ENCODE measurements around the gene PRPF31.
A peak's percentile ranks its signal among the peaks of the same experiment; 100 is the strongest.
"Not testable (repeated sequence)": the region's sequence is repeated elsewhere in the genome, so short reads cannot be mapped to it uniquely, and the experiment has no call there.

Gene PRPF31

DNA sequence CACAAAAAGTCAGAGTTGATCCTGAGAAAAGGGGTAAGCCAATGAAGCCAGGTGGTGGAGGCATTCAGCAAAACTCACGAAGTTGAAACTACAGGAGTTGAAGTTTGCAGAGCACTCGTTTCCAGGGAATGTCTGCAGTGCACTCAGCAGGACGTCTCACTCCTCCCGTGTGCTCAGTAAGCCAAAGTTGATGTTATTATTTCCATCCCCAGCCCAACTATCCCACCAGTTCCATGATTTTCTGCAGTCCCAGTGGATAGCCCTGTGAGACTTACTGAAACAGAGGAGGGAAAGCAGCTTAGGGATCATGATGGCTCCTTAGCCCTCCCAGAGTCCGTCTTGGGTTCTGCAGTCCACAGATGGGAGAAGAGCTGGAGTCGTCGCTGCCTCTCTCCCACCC, 34.5 kb upstream of the PRPF31 start, which contains the start of gene TARM1:
TSS of gene TARM1 (minus strand) at position 334 of the 400 bp plus-strand sequence. CDS start at position 309, 25 bp downstream.
- DNase-seq (ENCODE audit: extremely low read depth, insufficient read length): no peak
- H3K27me3 ChIP-seq (replicated peaks; ENCODE audit: control insufficient read depth, insufficient read depth, low read length): no peaks in the 10 kb centered on the region
- no peaks in the 10 kb centered on the region for H3K36me3 ChIP-seq (ENCODE audit: control insufficient read depth, insufficient read depth, low read length)
- no peak within 1 kb of the TSS for H3K4me3 ChIP-seq (replicated peaks; ENCODE audit: low read depth, low read length)
- TF ChIP-seq, protein P1, sequence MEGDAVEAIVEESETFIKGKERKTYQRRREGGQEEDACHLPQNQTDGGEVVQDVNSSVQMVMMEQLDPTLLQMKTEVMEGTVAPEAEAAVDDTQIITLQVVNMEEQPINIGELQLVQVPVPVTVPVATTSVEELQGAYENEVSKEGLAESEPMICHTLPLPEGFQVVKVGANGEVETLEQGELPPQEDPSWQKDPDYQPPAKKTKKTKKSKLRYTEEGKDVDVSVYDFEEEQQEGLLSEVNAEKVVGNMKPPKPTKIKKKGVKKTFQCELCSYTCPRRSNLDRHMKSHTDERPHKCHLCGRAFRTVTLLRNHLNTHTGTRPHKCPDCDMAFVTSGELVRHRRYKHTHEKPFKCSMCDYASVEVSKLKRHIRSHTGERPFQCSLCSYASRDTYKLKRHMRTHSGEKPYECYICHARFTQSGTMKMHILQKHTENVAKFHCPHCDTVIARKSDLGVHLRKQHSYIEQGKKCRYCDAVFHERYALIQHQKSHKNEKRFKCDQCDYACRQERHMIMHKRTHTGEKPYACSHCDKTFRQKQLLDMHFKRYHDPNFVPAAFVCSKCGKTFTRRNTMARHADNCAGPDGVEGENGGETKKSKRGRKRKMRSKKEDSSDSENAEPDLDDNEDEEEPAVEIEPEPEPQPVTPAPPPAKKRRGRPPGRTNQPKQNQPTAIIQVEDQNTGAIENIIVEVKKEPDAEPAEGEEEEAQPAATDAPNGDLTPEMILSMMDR (IDR thresholded peaks at IDR 0.05; ENCODE audit: insufficient read depth, low read length, poor library complexity, severe bottlenecking): no peak

DNA sequence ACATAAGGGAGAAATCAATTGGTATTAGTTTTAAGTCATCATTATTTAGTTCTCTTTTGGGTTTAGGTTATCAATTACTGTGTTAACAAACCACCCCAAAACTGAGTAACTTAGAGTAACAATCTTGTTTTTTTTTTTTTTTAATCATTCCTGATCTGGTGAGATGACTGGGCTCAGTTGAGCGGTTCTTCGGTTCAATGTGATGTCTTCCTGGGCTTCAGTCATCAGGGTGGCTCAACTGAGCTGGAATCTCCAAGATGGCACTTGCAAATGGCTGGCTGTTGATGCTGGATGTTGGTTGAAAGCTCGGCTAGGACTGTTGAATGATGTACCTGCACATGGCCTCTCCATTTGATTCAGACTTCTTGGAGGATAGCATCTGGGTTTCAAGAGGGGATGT, 31.1 kb upstream of the PRPF31 start:
- Histone ChIP-seq H3K27me3 (replicated peaks; ENCODE audit: control insufficient read depth, insufficient read depth, low read length) (no peaks in the 10 kb centered on the region), H3K36me3 (ENCODE audit: control insufficient read depth, insufficient read depth, low read length) (no peaks in the 10 kb centered on the region), H3K4me3 (replicated peaks; ENCODE audit: low read depth, low read length) (no peak overlapping the region)
- TF ChIP-seq, protein P1 (IDR thresholded peaks at IDR 0.05; ENCODE audit: insufficient read depth, low read length, poor library complexity, severe bottlenecking): no peak
- DNase-seq (ENCODE audit: extremely low read depth, insufficient read length): no peak

DNA sequence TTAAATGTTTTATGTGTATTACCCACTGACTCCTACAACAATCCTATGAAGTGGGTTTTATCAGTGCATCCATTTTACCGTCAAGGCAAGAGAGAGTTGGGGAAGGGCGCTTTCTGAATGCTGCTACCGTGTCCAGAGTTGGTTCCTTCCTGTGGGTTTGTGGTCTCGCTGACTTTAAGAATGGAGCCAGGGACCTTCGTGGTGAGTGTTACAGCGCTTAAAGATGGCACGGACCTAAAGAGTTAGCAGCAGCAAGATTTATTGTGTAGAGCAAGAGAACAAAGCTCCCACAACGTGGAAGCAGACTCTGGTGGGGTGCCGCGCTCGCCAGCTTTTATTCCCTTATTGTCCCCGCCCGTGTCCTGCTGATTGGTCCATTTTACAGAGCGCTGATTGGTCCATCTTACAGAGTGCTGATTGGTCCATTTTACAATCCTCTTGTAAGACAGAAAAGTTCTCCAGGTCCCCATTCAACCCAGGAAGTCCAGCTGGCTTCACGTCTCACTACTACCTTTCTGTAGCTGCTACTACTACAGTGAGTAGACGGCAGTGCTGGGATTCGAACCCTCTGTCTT, 21.0 kb upstream of the PRPF31 start:
- H3K4me3 ChIP-seq (replicated peaks; ENCODE audit: low read depth, low read length): no peak overlapping the region

DNA sequence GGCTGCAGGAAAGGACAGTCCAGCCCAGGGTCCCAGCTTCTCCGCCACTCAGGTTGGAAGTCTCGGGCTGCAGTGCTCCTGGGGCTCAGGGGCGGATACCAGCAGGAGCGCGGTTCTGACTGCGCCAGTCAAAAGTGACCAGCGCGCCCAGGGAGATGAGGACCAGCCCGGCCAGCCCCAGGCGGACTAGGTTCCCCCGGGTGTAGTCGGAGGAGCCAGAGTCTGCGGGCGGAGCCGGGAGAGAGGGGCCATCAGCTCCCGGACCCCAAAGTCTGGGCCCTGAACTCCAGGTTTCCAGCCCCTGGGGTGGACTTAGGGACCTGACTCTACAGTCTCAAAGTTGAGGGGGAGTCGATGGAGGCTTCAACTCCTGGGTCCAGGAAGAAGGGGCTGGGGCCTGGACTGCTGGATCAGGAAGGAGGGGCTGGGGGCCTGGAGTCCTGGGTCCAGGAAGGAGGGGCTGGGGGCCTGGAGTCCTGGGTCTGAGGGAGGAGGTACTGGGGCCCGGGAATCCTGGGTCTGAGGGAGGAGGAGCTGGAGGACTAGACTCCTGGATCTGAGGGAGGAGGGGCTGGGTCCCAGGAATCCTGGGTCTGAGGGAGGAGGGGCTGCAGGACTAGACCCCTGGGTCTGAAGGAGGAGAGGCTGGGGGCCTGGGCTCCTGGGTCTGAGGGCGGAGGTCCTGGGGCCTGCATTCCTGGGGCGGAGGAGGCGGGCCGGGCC, 20.3 kb upstream of the PRPF31 start:
- Histone ChIP-seq H3K4me3 (replicated peaks; ENCODE audit: low read depth, low read length) (no peak overlapping the region), H3K27me3 (replicated peaks; ENCODE audit: control insufficient read depth, insufficient read depth, low read length) (no peaks in the 10 kb centered on the region), H3K36me3 (ENCODE audit: control insufficient read depth, insufficient read depth, low read length) (no peaks in the 10 kb centered on the region)
- TF ChIP-seq, protein P1 (IDR thresholded peaks at IDR 0.05; ENCODE audit: insufficient read depth, low read length, poor library complexity, severe bottlenecking): no peak
- no peak for DNase-seq (ENCODE audit: extremely low read depth, insufficient read length)

More for the DNA sequence above, 21.0 kb upstream of the PRPF31 start:
- H3K27me3 ChIP-seq (replicated peaks; ENCODE audit: control insufficient read depth, insufficient read depth, low read length): no peaks in the 10 kb centered on the region
- TF ChIP-seq, protein P1 (IDR thresholded peaks at IDR 0.05; ENCODE audit: insufficient read depth, low read length, poor library complexity, severe bottlenecking): no peak
- H3K36me3 ChIP-seq (ENCODE audit: control insufficient read depth, insufficient read depth, low read length): no peaks in the 10 kb centered on the region
- DNase-seq (ENCODE audit: extremely low read depth, insufficient read length): no peak

DNA sequence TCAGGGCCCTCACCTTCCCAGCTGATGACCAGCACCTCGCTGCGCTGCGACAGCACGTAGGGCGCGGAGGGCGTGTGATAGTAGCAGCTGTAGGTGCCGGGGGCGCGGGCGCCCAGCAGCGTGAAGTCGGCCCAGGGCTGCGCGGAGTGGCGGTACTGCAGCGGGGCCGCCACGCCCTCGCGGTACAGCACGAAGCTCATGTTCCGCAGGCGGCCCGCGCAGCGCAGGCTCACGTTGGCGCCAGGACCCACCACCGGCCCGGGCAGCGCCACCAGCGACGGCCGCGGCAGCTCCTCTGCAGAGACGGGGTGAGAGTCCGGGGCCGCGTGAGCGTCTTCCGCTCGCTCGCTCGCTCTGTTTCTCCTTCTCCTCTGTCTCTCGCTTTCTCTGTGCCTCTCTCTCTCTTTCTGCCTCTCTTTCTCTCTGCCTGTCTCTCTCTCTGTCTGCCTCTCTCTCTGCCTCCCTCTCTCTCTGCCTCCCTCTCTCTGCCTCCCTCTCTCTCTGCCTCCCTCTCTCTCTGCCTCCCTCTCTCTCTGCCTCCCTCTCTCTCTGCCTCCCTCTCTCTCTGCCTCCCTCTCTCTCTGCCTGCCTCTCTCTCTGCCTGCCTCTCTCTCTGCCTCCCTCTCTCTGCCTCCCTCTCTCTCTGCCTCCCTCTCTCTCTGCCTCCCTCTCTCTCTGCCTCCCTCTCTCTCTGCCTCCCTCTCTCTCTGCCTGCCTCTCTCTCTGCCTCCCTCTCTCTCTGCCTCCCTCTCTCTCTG, 19.5 kb upstream of the PRPF31 start:
- H3K36me3 ChIP-seq (ENCODE audit: control insufficient read depth, insufficient read depth, low read length); H3K27me3 ChIP-seq (replicated peaks; ENCODE audit: control insufficient read depth, insufficient read depth, low read length); H3K4me3 ChIP-seq (replicated peaks; ENCODE audit: low read depth, low read length): not testable (repeated sequence)
- peak; percentile 53 for DNase-seq (ENCODE audit: extremely low read depth, insufficient read length)

DNA sequence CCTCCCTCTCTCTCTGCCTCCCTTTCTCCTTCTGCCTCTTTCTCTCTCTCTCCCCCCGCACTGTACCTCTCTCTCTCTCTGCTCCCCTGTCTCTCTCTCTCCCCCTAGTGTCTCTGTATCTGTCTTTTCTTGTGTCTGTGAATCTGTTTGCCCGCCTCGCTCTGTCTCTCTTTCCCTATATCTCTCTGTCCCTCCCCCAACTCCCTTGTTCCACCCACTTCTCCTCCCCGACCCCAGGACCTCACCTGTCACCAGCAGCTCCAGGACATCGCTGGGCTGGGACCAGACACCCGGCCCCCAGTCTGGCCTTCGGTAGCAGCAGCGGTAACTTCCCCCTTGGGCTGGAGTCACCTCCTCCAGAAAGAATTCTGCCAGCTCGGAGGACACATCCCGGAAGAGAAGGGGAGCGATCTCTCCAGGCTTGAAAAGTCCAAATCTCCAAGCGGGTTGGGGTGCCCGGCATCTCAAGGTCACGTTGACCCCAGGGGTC, 18.9 kb upstream of the PRPF31 start:
- TF ChIP-seq, protein P1 (IDR thresholded peaks at IDR 0.05; ENCODE audit: insufficient read depth, low read length, poor library complexity, severe bottlenecking): peak; percentile 38
- no peaks in the 10 kb centered on the region for H3K27me3 ChIP-seq (replicated peaks; ENCODE audit: control insufficient read depth, insufficient read depth, low read length)
- no peak overlapping the region for H3K4me3 ChIP-seq (replicated peaks; ENCODE audit: low read depth, low read length)
- DNase-seq (ENCODE audit: extremely low read depth, insufficient read length): no peak
- H3K36me3 ChIP-seq (ENCODE audit: control insufficient read depth, insufficient read depth, low read length): no peaks in the 10 kb centered on the region
